ENCODE results near the gene GSG1.
A peak's percentile ranks its signal among the peaks of the same experiment; 100 is the strongest.

The GSG1 gene

DNA sequence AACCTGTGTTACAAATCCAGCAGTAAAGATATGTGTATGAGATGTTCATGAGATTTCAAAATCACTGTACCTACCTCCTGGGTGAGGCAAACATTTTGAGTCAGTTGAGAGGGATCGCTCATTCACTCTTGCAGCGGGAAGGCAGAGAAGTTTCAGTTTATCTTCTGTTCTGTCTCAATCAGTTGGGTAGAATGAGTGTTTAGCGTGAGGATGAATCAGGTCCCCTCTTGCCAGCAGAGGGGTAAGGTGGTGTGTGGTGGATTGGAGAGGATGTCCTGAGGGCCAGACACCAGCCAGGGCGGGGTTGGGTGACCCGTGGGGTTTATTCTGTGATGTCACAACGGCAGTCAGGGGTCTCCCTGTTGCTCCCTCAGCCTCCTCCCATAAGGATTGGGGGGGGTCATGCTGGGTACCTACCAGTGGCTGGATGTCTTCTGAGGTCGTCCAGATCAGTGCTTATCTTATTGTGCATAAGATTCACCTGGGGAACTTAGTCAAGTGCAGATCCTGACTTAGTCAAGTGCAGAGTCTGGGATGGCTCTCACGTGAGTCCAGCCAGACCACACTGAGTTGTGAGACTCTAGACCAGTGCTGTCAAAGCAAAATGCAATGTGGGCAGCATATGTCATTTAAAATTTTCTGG lies at the start of gene GSG1:
GSG1 (minus strand) TSS at position 277 of the 643 bp plus-strand sequence; CDS start at position 122, 155 bp downstream.
- no peak for DNase-seq

DNA sequence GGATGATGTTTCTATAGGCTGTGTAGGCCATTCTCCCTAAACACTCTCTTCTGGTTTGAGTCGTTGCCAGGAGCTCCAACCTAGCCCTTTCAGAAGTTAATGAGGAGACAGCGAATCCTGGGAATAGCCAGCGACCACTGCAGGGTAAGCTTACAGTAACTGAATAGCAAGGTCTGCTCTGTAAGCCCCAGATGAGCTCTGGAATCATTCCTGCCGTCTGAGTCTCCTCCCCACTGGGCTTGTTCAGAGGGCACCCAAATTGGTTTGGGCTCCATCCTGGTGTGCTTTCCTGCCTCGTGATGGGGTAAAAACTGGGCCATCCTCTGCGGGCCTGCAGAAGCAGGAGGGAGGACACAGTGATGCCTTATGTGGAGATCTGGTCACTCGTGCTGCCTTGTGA lies 49.7 kb upstream of the GSG1 start:
- no peak for DNase-seq

DNA sequence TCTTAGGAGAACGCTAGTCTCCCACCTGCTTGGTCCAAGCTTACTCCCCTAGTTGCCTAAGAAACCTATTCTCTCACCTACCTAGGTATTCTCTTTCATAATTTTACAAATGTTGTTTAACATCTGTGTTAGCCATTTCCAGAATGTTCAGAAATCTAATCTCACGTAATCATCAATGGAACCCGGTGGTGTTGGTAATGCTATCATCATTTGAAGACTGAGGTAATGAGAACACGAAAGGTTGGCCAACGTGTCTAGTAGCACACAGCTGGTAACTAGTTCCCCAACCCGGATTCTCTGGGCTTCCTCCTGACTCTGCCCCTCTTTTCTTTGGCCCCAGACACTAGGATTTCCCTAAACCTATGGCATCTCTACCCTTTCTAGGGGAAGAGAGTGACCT lies 49.3 kb upstream of the GSG1 start:
- DNase-seq = no peak

DNA sequence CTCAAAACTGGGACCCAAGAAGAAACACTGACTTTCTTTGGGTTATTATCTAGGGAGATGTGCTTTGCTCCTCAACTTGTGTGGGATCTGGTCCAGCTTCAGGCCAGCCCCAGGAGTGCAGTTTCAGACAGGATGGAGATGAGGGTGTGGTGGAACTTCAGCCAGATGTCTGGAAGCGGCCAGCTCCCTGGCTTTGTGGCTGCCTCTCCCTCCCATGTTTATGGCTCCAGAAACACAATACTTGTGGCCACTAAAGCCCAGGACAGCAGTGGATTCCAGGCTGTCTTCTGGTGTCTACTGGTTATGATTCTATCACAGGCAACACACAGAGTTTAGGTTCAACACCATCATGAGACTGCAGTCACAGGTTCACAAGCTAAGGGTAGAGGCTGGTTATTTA lies 48.8 kb upstream of the GSG1 start:
- no peak for DNase-seq

DNA sequence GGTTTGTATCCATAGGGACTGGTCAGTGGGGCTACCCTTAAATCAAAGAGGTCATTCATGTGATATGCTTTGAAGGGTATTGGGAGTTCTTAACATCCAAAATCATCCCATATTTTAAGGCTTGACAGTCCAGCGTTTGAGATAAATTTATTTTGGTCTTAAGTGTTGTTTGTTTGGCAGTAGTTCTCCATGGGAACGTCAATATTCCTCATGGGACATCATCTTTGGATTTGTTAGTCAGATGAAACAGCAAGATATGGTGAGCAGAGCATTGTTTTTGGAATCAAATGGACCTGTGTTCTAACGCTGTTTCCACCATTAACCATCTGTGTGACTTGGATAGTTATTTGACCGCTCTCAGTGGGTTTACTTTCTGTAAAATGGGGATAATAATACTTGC lies 45.9 kb upstream of the GSG1 start:
- no peak for DNase-seq

DNA sequence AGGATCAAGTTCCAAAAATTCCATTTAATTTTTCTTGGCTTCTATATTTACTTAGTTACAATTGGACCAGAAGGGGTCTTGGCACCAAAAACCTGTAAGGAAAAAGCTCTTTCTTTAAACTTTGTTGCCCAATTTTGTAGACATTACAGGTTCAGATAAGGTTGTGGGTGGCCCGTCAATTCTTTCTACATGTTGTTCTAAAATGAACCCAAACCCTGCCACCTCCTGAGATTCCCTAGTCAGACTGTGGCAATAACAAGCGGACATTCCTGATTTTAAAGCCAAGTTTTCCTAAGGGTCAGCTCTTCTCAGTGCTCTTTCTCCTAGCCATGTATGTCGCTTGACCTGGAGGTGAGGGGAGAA lies 45.0 kb upstream of the GSG1 start:
- no peak for DNase-seq

DNA sequence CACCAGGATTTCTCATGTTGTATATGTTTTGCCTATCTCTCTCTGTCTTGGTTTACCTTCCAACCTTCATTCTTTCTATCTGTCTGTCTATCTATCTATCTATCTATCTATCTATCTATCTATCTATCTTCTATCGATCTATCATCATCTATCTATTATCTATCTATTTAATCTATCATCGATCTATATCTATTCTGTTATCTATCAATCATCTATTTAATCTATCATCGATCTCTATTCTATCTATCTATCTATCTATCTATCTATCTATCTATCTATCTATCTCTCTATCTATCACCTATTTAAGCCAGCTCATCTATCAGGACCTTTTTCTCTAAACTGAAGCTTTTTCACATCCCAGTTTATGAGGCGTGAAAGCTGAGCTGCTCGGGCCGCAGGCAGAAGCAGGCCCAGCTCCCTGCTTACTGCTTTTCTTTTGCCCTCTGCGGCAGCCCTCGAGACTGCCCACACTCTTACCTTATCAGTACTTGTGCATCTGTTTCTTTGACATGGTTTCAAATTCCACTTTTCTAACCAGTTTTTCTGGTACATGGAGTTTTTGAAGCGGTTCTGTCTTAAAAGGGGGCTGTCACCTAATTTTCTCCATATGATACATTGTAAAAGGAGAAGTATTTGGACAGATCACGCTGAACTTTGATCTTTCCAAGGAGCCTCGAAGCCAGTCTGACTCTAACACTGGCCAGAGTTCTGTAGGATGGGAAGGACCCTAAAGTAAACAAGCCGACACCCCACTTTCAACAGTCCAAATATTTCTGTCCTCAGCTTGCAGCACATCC lies 44.4 kb upstream of the GSG1 start:
- no peak for DNase-seq

DNA sequence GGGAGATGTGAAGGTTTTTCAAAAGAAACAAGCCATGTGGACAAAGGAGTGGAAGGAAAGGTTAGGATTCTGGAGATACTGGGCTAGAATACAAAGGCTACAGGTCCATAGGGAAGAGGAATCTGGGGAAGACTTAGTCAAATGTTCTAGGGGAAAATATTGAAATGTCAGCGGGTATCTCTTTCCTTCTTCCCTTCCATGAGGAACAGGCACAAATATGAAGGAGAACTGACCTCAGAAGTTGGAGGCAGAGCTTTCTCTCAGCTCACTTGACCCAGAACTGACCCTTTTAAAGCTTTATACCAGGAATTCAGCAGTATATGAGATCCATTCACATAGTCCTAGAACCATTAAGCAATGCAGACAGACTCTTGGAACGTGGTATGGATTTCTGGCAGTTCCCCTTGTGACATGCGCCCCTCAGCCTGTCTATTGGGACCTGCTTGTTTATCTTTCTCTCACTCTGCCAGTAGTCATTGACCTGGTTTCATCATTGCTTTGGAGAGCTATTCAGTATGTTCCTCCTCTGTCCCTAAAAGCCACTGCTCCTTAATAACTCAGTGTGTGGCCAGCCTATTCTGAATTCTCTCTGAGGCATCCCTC lies 43.0 kb upstream of the GSG1 start:
- no peak for DNase-seq

DNA sequence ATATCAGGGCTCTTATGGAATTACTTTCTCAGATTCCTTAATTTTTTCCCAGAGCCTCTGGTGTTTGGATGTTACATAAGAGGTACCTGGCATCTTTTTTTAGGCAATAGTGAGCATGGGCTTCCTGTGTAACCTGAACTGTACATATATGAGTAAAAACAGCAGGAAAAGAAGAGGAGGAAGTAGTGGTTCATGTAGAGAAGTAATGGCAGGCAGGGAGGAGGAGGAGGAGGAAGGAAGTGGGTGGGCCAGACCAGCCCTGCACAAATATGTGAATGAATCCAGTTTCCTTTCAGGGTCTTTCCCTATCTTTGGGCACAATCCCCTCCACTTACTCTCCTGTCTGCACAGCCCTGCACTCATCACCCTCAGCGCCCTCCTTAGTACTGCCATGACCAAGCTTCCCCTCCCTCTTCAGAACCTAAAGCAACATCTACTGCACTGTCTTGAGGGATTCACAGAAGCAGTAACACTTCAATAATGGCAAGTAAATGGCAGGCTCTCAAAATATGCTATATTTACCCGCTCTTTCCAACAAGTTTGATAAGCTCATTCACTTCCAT lies 40.9 kb upstream of the GSG1 start:
- no peak for DNase-seq

DNA sequence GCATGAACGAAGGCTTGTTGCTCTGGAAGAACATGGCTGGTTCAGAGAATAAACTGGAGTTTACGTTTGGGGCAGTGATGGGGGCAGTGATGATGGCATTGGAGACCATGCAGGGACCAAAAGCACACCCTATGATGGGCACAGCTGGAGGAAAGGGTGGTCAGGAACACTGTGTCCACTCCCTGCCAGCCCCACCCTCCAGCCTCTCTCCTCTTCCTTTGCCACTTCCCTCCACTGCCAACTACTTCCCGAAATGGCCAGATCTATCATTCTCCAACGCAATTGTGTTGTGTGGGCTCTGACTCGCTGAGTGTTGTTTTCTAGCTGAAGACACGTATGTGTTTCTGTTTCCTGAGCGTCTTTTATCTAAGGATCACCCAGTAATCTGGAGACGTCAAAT lies 39.3 kb upstream of the GSG1 start:
- DNase-seq = no peak

DNA sequence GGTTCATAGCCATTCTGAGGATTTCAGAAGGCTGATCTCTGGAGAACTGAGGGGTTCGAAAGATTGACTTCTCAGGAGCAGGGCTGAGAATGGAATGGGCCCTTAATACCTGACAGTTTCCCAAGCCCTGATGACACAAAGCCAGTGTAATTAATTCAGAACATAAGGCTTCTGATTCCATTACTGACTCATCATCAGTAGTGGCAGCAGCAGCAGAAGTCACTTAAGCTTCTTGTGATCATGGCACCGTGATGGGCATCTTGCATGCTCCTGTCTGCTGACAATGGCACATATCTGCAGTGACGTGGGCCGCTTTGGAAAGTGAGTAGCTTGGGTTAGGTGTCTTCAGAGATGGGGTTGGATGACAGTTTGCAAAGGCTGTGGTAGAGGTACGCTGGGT lies 38.2 kb upstream of the GSG1 start:
- no peak for DNase-seq

DNA sequence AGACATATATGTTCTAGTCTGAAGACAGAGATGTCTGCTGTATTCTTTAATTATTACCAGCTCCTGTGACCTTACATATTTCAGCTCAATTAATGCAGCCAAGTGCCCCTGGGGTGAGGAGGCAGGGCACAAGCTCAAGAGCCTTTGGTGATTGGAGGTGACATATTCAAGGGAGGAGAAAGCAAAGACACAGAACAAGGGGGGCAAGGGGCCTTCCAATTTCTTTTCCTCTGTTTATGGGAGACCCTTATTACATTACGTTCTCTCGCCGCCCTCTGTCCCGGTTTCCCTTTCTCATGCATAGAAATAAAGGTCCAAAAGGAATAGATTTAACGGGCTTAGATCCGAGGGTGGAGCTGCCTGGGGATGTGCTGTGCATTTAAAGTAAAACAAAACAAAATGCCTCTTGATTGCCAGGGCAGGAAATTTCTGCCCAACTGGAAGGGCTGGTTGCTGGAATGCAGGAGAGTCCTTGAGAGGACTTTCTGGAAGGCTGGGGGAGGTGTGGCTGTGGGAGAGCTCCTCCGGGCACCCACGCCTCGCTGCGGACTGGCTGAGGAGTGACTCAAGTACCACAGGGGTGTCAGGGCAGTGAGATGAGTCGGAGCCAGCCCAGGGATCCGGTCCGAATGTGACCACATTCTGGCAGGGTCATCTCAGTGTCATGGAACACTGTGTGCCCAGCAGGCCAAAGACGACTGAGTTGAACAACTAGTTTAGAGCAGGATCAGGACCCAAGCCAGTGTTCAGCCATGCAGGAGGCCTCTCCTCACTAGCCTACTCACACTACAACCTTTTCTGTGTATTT lies 32.1 kb upstream of the GSG1 start:
- peak; percentile 49 for DNase-seq

DNA sequence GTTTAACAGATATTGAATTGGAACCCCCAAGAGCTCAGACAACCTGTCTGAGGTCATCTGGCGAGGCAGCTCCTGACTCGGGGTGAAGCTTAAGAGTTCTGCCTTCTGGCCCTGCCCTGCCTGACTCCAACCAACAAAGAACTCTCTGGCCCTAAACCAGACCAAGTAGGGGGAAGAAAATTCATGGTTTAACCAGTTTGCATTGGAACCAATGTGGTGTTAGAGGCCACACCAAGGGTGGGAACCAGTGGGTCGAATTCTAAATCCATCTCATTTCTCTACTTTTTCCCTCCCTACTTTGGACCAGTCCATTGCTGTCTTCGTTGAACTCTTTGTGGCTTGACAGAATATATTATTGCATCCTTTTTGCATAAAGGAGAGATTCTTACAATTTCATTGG lies 30.4 kb upstream of the GSG1 start:
- no peak for DNase-seq

DNA sequence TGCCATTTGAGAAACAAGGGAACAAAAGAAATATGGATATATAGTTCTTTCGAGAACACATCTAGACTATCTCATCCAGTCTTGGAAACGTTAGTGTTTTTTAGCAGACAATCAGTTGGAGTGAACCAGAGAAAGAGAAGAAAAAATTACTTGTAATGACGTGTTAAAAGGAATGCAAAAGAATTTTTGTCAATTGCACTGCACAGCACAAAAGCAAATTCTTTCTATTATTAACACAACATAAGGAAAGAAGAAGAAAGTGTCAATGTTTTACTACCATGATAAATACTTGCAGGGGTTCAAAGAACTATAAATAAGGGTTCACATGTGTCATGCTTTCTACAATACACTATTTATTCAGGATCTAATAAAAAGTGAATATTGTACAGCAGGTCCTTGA lies 27.5 kb upstream of the GSG1 start:
- no peak for DNase-seq

DNA sequence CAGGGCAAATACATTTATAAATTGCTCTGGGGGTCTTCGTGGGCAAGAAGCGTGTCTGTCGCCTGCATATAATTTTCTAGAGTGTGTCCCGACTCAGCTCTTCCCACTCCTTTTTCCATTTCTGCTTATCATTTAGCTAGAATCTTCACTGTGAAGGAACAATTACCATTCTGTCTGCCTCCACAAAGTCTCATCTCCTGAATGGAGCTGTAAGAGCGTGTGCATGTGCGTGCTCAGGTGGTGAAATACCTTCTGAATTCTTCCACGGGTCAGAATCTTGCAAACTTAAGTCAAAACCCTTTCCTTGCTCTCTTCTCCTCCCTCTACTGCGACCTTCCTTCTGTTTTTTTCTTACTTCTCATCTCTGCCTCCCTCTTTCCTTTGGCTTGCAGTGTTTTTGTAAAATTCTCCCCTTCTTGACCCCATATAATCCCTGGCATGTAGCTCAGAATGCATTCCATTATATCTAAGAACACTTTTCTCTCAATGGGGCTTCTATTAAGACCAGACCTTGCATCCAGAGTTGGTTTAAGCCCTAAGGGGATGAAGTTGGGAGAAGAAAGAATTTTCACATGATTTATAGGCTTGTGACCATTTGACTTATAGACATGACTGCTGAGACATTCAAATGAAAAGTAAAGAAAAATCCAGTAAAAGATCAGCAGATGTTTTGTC lies 25.0 kb upstream of the GSG1 start:
- no peak for DNase-seq

DNA sequence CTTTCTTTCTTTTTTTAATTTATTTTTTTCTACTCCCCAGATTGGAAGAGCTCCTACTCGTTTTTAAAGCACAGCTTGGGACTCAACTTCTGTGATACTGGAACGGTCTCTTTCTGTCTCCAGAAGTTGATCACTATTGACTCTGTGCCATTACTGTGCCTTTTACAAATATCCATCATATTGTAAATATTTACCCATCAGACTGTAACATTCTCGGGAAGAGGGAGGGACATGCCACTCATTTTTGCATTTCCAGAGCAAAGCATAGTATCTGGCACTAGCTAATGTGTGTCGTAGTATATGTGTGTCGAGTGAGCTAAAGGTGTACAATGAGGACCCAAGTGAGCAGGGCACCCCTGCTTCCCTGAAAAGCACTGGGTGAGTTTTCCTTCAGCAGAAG lies 24.0 kb upstream of the GSG1 start:
- DNase-seq = no peak

DNA sequence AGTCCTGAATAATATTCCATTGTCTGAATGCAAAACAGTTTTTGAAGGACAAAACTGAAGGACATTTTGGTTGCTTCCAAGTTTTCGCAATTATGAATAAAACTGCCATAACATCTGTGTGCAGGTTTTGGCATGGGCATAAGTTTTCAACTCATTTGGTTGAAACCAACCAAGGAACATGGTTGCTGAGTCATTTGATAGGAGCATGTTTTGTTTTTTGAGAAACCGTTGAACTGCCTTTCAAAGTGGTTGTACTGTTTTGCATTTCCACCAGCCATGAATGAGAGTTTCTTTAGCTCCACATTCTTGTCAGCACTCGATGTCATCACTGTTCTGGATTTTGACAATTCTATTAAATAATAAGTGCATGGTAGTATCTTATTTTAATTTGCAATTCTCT lies 23.0 kb upstream of the GSG1 start:
- no peak for DNase-seq

DNA sequence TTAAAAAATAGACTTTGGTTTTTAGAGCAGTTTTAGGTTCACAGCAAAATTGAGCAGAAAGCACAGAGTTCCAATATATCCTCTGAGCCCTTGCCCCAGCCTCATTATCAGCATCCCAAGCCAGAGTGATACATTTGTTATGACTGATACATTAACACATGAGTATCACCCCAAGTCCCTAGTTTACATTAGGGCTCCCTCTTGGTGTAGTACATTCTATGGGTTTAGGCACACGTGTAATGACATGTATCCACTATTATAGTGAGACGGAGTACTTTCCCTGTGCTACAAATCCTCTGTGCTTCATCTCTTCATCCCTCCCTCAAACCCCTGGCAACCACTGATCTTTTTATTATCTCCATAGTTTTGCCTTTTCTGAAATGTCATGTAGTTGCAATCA lies 22.5 kb upstream of the GSG1 start:
- no peak for DNase-seq

DNA sequence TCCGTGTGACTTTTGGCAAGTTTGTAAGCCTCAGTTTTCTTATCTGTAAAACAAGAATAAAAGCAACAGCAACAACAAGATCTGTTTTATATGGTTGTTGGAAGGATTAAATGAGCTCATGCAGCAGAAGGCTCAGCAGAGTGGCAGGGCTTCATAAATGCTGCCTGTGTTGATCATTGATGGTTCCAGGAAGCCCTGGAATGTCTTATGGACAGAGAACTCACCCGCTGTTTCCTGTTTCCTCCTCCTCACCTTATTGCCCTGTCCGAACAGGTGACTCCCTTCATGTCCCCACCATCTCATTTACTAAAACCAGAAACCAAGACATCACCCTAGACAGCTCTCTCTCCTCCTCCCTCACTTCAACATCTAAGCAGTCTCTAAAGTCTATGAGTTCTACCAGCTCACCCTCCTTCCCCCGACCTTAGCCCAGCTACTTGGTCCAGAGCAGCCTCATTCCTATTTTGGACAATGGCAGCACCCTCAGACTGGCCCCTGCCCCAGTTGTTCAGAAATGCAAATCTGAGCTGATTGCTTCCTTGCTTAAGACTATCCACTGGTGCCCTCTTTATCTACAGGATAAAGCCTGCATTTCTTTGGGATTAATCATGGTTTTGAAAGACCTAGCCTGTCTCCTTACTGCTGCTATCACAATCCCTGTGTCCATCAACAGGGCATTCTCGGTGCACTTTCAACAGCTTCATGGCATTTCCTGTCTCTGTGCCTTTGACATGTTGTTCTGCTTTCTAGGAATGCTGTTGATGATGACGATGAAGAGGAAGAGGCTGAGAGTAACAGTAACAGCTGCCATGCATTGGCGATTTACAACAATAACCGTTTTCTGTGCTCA lies 21.4 kb upstream of the GSG1 start:
- no peak for DNase-seq

DNA sequence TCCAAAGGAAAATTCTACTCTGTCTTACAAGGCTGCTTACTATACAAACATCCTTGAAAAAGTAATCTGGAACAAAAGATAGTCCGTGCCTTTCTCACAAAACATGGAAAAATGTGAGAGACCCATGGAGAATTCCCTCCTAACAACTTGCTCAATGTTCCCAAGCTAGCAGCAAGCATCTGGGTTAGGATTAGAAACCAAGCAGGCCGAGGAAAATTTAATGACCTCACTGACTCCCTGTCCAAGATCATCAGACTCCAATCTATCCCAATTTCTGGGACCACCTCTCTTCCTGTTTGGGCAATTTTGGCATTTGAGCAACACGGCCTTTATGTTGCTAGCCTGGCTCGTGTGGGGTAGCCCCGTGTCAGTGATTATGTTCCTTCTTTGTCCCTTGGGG lies 18.1 kb upstream of the GSG1 start:
- DNase-seq = no peak

DNA sequence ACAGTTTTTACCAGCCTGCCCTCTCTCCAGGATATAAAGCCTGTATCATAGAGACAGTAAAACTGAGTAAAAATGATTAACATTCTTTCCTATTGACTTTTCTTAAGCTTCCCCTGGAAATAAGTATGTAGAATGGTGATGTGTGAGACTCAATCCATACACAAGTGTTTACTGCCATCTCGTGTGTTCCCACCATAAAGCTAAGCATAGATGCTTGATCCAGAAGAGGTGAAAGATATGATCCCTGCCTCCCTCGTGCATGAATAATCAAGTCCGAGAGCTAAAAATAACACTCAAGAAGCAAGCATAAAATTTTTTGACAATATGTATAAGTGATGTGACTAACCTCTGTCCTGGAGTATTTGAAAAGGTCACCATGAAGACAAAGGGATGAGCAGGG lies 16.9 kb upstream of the GSG1 start:
- DNase-seq = no peak

DNA sequence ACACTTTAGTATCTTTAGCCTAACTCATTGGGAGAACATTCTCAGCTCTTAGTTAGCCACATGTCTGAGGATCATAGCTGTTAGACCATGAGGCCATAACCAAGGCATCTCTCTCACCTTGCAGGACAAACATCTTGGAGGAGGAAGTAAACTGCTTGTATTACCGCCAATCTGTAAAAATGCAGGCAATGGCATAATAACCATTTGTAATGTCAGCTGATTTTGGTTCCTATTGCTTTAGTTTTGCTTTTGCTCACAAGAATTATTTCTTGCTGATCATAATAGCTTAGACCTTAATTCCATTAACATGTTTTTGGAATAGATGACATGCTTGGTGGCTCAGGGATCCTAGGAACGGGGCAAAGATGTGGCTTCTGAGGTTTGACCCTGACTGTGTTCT lies 16.4 kb upstream of the GSG1 start:
- no peak for DNase-seq
